Measurements from ENCODE around the gene CDC123.
A peak's percentile ranks its signal among the peaks of the same experiment; 100 is the strongest.
"Not testable (repeated sequence)": the region's sequence is repeated elsewhere in the genome, so short reads cannot be mapped to it uniquely, and the experiment has no call there.

The CDC123 gene

GRCh38 chr10:12235796-12236195, 39.8 kb downstream of the CDC123 start:
- peak; percentile 20 for DNase-seq (ENCODE audit: low spot score)

GRCh38 chr10:12237265-12238220, 41.6 kb downstream of the CDC123 start:
- DNase-seq (ENCODE audit: low spot score): no peak

- no peak for DNase-seq (ENCODE audit: low spot score)
Observed at GRCh38 chr10:12238821-12239220, 42.8 kb downstream of the CDC123 start.

- no peak for DNase-seq (ENCODE audit: low spot score)
Observed at GRCh38 chr10:12241810-12242529, 46.0 kb downstream of the CDC123 start.

- DNase-seq (ENCODE audit: low spot score): no peak
Observed at GRCh38 chr10:12243864-12244620, 48.1 kb downstream of the CDC123 start.

- DNase-seq (ENCODE audit: low spot score): no peak
Observed at GRCh38 chr10:12250181-12250580, 54.2 kb downstream of the CDC123 start.

GRCh38 chr10:12250702-12251101, 54.7 kb downstream of the CDC123 start:
- not testable (repeated sequence) for DNase-seq (ENCODE audit: low spot score)

GRCh38 chr10:12251581-12251980, 55.6 kb downstream of the CDC123 start:
- DNase-seq (ENCODE audit: low spot score): no peak

GRCh38 chr10:12252882-12253546, 57.0 kb downstream of the CDC123 start:
- no peak for DNase-seq (ENCODE audit: low spot score)

GRCh38 chr10:12255048-12255447, 59.1 kb downstream of the CDC123 start:
- DNase-seq (ENCODE audit: low spot score): no peak

- DNase-seq (ENCODE audit: low spot score): no peak
Observed at GRCh38 chr10:12259988-12260387, 64.0 kb downstream of the CDC123 start.

GRCh38 chr10:12262278-12262981, 66.4 kb downstream of the CDC123 start:
- DNase-seq (ENCODE audit: low spot score): no peak

GRCh38 chr10:12264204-12264940, 68.4 kb downstream of the CDC123 start:
- DNase-seq (ENCODE audit: low spot score): peak; percentile 83

GRCh38 chr10:12269056-12269455, 73.1 kb downstream of the CDC123 start:
- no peak for DNase-seq (ENCODE audit: low spot score)

GRCh38 chr10:12271210-12271540, 75.2 kb downstream of the CDC123 start:
- DNase-seq (ENCODE audit: low spot score): no peak

GRCh38 chr10:12277862-12278261, 81.9 kb downstream of the CDC123 start:
- DNase-seq (ENCODE audit: low spot score): not testable (repeated sequence)

- DNase-seq (ENCODE audit: low spot score): no peak
Observed at GRCh38 chr10:12279281-12279680, 83.3 kb downstream of the CDC123 start.

- no peak for DNase-seq (ENCODE audit: low spot score)
Observed at GRCh38 chr10:12287772-12288171, 91.8 kb downstream of the CDC123 start.

GRCh38 chr10:12297784-12298183, 101.8 kb downstream of the CDC123 start:
- DNase-seq (ENCODE audit: low spot score): not testable (repeated sequence)

- no peak for DNase-seq (ENCODE audit: low spot score)
Observed at GRCh38 chr10:12299222-12299965, 103.4 kb downstream of the CDC123 start.
